COLO668 (cell line): ENCODE results near the gene SERPING1.
A peak's percentile ranks its signal among the peaks of the same experiment; 100 is the strongest.

Source experiments
- DNase-seq: peaks from one replicate; lab custom pipeline; 2025; ENCODE audit not compliant: unreplicated experiment; lab: John Stamatoyannopoulos, UW

The SERPING1 gene

DNA sequence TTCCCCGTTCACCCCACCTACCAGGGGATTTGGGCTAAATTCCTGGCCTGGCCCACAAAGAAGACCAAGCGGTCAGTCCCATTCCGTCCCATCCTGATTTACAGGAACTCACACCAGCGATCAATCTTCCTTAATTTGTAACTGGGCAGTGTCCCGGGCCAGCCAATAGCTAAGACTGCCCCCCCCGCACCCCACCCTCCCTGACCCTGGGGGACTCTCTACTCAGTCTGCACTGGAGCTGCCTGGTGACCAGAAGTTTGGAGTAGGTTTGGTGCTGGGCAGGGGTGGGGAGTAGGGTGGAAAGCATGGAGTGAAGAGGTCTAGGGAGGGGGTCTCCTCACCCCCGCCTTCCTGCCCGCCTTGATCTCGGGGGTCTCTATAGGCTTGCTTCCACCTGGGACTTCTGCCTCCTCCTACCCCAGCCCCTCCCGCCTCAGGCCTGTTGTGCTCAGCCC, at the start of gene SERPING1:
Gene SERPING1 (plus strand): TSS at position 225 of the 455 bp plus-strand sequence. CDS start 586 bp downstream, outside the sequence.
- no peak for DNase-seq

DNA sequence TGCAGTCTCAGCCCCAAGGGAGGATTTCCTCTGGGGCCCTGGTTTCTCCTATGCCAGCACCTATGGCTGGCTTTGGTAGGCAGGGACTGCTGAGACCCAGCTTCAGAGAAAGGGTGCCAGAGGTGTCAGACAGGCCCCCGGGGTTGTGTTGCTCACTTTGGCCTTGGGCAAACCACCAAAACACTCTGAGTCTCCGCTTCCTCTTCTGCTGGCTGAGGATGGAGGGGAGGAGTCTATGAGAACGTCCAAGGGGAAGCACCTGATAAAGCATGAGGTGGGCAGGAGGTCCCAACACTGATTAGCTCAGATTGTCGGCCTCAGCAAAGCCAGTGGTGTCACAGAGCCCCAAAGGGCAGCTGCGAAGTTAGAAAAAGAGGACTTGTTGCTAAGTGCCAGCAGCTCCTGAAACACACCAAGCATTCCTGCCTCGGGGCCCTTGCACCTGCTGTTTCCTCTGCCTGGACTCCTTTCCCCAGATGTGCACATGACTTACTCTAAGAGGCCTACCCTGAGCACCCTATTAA, 49.6 kb upstream of the SERPING1 start:
- DNase-seq: no peak

DNA sequence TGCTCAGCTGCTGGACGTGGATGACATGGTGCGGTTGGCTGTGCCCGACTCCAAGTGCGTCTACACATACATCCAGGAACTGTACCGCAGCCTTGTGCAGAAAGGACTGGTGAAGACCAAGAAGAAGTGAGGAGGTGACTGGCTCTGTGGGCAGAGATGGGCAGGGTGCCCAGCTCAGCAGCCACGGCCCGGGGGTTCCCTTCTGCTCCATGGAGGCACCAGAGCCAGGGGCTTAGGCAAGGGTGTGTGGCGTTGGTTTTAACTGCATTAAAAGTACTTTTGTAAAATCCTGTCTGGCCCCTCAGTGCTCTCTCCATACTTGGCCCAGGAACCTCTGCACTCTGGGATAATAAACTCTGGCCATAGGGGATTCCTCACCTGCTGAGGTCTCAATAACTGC, 47.5 kb upstream of the SERPING1 start:
- no peak for DNase-seq

DNA sequence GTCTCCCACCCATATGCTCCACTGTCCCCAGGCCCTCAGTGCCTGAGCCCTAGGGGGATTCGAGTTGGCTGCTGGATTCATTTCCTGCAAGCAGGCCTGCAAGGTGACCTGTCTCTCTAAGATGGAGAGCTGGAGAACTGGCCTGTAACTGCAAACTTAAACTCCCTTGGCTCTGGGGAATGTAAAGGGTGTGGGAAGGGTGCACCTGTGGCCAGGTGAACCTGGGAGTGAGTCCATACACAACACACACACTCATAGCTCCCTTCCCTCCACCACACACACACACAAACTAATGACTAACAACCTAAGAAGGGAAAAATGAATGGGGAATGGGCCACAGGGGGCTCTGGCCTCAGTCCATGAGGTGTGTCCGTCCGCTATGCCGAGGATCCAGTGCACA, 45.5 kb upstream of the SERPING1 start:
- no peak for DNase-seq

DNA sequence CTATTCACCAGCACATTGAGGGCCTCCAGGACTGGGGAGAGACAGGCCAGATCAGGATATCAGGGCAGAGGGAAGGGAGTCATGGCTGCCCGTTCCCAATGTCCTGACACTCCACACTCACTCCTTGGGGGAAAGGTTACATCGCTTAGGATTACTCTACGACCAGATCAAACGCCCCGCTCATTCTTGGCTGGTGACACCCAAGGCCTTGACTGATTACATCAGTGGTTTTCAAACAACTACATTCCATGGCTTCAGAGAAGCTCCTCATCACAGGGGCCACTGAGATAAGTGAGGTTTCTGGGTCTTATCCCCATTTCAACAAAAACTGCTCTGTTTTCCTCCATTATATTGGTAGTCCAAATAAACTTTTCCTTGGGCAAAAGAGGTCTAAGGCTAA, 45.0 kb upstream of the SERPING1 start:
- no peak for DNase-seq

DNA sequence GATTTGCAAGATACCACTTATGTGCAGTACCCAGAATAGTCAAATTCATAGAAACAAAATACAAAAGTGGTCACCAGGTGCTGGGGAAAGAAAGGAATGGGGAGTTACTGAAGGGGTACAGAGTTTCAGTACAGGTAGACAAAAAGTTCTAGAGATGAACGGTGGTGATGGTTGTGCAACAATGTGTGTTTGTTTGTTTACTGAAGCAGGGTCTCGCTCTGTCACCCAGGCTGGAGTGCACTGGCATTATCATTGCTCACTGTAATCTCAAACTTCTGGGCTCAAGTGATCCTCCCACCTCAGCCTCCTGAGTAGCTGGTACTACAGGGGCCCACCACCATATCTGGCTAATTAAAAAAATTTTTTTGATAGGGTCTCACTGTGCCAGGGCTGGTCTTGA, 42.1 kb upstream of the SERPING1 start:
- no peak for DNase-seq

DNA sequence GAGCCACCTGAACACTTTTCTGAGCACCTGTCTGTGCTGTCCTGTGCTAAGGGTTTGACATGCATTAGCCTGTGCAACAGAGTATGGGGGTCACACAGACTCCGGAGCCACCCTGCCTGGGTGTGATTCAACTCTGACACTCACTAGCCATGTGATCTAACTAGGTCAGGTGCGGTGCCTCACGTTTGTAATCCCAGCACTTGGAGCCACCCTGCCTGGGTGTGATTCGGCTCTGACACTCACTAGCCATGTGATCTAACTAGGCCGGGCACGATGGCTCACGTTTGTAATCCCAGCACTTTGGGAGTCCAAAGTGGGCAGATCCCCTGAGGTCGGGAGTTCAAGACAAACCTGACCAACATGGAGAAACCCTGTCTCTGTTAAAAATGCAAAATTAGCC, 41.4 kb upstream of the SERPING1 start:
- DNase-seq: no peak

DNA sequence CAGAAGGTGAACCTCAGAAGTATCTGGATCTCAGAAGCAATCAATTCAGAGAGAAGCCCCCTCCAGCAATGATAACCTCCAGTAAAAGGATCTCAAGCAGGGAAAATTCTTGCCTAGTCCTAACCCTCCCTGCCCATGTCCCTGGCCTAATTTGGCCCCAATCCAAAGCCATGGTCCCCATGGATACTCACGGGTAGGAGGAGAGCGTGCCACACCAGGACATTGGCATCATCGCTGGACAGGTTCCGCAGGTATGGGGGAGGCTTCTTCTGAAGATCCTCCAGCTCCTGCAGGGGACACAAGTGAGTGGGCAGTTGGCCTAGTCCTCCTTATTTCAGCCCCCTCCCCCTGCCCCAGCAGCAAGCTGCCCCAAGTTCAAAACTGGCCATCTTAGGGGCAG, 37.3 kb upstream of the SERPING1 start:
- no peak for DNase-seq

DNA sequence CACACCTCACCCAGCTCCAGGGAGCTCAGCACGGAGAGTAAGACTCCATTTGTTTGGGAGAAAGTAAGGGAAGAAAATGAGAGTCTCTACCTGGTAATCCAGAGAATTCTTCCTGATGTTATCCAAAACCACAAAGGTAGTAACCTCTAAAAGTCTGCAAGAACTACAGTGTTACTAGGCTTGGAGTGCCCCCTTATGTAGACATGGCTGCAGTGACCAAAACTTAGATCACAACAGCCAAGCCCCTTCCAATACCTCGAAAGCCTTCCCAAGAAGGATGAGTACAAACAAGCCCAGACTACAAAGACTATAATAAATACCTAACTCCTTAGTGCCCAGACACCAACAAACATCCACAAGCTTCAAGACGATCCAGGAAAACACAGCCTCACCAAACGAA, 34.9 kb upstream of the SERPING1 start:
- DNase-seq: no peak

DNA sequence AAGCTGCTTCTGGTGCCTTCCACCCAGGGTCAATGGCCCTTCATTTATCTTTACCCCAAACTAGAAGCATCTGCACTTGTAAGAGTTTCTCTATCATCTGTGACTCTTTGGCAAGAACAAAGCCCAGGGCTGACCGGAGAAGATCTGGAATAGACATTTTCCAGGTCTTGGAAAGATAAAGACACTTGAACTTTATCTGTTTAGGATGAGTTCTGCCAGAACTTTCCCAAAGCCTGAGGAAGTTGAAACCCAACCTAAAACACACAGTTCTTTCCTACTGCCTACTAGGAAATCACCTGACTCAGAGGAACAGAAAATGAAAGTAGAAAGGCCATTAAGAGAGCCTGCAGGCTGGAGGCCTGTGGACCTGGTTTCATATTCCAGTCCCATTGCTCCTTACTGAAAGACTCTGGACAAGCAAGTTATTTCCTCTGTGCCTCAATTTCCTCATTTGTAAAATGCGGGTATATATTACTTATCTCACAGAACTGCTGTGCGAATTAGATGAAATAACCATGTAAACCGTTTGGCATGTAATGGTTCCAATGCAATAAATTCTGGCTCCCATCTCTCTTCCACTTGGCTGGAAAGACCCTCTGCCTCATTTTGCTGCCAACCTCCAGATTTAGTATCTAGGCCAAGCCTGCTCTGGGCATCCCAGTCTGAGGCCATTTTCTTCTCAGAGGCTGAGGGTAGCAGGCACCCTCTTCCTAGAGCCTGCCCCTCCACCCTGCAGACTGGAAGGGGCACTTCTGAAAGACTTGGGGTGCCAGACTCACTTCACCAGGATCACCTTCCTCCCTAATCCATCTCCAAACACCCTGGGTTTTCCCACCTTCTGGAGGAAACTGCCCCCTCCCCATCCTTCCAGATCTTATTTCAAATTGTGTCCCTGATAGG, 31.2 kb upstream of the SERPING1 start:
- peak; percentile 6 for DNase-seq

DNA sequence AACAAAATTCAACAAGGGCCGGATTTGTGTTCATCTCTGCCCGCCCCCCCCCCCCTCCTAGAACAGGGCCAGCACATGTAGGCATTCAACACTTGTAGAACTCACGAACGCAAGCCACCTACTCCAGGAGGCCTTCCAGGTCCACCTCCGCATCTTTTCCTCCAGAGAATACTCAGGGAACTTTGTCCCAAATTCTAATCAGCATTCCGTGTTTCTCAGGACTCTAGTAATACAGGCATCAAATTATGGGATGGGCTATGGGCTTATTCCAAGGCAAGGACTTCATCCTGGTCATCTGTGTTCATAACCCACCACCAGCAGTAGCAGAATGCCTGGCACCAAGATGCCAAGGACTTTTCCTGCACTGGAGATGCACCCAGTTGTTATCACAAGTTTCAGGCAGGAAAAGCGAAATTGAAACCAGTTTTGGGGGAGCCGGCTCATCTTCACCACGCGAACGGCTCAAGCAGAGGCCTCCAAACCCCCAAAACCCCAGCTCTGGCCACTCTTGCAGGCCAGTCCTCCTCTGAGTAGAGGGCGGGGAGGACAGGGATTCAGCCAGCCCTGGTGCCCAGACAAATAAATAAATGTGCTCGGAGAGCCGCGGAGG, 30.5 kb upstream of the SERPING1 start:
- DNase-seq: no peak

DNA sequence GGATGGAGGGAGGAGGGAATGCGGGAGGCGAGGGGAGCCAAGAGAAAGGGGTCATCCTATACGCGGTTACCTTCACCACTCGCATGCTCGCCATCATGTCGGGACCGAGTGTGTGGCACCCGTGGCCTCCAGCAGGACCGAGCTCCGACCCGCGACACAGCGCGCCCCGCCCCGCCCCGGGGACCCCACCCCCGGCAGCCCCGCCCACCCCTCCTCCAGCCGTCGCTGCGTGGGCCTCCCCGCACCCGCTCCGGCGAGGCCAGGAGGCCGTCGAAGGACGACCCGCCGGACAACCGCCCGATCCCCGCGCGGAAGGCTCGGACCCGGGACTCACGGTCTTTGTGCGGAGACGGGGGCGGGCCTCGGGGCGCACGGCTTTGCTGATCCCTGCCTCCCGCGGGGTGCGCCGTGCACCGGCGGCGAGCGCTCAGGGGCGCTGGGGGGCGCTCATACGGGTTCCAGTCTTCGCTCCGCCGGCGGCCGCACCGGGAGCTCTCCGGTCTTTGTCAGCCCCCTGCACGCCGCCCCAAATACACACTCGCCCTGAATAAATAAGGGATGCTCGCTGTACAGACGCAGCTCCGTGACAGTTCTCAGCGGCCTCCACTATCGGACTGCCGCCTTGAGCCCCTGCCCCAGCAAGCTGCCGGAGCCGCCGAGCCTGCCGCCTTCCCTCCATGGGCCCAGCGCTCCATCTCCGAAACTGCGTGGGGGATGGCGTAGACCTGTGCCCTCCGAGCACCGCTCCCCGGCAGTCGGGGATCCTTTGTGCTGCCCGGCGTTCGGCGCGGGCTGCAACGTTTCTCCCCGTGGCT, 29.8 kb upstream of the SERPING1 start, which contains the start of gene UBE2L6:
Gene UBE2L6 (minus strand): TSS at position 158 of the 815 bp plus-strand sequence. CDS start 61 bp downstream, at position 97.
- DNase-seq: peak; percentile 74

DNA sequence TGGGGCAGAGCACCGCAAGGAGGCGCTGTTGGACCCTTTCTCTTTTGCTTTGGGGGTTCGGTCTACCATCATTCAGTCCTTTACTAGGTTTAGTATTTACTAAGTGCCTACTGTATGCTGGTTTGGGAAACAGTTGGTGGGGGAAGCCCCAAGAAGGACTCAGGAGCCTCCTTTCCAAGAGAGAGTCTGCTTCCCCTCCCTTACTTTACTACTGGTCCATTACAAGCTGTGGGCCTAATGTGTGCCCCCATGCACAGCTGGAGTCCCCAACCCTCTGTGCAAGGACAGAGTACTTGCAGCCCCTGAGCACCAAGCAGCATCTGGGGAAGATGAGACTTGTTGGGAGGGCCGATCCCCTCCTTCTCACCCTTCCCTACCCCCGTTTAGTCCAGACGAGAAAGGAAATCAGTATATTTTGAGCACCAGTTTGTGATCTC, 29.1 kb upstream of the SERPING1 start:
- DNase-seq: no peak

DNA sequence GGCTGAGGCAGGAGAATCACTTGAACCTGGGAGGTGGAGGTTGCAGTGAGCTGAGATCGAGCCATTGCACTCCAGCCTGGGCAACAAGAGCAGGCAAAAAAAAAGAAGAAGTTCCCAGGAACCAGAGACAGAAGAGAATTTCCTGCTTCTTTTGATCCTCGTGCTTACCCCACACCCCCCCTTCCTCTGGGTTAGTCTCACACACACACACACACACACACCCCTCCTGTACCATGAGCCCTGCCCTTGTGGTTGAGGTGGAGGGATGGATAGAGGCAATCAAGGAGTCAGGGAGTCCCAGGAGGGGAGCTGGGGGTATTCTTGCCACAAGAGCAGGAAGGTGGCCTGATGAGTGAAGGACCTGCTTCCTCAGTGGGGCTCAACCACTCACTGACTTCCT, 25.9 kb upstream of the SERPING1 start:
- DNase-seq: no peak

DNA sequence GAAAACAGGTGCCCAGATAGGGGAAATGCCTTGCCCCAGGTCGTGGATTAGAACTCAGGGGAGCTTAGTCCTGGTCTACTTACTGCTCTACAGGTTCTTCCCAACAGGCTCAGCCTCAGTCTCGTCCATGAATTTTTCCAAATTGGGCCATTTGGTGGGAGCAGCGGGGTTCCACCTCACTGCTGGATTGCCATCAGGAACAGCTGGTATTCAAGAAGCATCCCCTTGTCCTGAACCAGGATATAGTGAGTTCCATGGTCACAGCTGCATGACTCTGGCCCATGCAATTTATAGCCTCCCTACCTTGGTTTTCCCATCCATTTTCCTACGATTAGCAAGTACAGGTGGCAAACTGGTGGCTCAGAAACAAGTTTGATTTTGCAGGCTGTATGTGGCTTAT, 23.4 kb upstream of the SERPING1 start:
- no peak for DNase-seq

DNA sequence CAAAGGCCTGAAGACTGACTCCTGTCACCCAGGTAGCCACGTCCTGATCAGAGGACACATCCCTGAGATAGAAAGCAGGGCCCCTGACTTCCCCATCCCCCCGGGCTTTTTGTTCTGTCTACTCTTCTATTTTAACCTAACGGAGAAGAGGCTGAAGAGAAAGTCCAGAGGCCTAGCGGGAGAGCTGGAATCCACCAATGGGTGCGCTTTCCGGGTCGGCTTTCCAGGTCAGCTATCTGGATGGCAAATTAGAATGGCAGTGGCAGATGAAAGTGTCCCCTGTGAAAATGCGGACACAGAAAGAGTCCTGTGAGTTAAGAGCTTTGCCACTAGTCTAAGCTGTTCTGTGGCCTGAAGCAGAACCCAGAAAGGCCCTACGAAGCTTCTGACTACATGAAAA, 13.1 kb upstream of the SERPING1 start:
- DNase-seq: no peak

DNA sequence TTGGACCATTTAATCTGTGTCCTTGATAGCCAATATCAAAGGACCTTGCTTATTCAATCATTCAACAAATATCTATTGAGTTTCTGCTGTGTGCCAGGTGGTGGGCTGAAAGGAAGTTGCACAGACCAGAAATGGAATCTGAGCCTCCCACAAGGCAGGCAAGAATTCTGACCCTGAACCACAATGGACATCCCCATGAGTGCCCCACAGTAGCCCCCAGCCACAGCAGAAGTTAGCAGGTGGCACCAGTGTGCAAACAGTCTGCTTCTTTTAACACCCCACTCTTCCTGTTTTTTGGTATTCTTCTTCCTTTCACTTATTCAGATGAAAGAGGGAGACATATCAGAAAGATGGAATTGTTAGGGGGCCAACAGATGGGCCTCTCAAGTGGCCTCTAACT, 12.2 kb upstream of the SERPING1 start:
- DNase-seq: no peak

DNA sequence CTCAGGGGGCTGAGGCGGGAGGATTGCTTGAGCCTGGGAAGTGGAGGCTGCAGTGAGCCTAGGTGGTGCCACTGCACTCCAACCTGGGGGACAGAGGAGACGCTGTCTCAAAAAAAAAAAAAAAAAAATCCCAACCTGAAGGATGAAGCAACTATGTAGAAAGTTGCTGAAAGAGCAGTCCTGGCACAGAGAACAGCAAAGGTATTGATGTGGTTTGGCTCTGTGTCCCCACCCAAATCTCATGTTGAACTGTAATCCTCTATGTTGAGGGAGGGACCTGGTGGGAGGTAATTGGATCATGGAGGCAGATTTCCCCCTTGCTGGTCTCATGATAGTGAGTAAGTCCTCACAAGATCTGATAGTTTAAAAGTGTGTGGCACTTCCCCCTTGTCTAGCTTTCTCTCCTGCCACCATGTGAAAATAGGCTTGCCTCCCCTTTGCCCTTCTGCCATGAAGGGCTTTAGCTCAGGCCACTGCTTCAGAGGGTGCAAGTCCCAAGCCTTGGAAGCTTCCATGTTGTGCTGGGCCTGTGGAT, 10.7 kb upstream of the SERPING1 start:
- no peak for DNase-seq

DNA sequence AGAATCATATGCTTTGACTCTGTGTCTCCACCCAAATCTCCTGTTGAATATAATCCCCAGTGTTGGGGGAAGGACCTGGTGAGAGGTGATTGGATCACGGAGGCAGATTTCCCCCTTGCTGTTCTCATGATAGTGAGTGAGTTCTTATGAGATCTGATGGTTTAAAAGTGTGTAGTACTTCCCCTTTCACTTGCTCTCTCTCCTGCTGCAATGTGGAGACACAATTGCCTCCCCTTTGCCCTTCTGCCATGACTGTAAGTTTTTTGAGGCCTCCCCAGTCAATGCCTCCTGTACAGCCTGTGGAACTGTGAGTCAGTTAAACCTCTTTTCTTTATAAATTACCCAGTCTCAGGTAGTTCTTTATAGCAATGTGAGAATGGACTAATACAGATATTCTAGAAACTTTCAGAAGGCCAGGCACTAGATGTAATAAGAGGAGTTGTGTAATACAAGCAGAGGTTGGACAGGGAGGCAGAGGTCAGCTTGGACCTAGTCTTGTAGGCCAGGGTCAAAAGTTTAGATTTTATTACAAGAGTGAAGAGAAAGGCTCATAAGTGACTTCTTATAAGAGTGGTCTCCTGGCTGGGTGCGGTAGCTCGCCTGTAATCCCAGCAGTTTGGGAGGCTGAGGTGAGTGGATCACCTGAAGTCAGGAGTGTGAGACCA, 9.3 kb upstream of the SERPING1 start:
- no peak for DNase-seq

DNA sequence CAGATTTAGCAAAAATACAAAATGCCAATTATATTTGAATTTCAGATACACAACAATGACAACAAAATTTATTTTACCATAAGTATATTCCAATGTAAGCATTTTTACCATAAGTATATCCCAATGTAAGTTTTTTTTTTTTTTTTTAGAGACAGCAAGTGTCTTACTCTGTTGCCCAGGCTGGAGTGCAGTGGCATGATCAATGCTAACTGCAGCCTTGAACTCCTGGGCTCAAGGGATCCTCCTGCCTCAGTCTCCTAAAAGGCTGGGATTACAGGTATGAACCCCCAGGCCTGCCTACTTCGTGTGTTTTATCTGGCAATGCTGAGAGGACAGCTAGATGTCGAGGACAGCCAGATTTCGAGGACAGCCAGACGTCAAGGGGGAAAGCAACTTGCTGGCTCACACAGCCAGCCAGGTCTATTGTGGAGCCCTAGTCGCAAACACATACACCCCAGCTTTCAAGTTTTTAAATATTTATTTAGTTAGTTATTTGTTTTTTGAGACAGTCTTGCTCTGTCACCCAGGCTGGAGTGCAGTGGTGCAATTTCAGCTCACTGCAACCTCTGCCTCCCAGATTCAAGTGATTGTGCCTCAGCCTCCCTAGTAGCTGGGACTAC, 1.1 kb upstream of the SERPING1 start:
- DNase-seq: no peak
